NOMO-1 treated with dmso at 0.1 percent for 144 hours (cell line): Measurements from ENCODE around the gene SP3.

Experiments used
- DNase-seq: peaks from one replicate; lab custom pipeline; 2025; ENCODE audit not compliant: unreplicated experiment; lab: John Stamatoyannopoulos, UW

Gene SP3

GRCh38 chr2:173965372-173966025, at the start of gene SP3:
Gene SP3, minus strand, starts transcription at chr2:173965373. Its CDS starts 202 bp downstream, at chr2:173965171.
- peak; percentile 98 for DNase-seq

GRCh38 chr2:174014699-174015070, 49.5 kb upstream of the SP3 start:
- no peak for DNase-seq

- DNase-seq: no peak
Measured at GRCh38 chr2:174014011-174014698, 49.0 kb upstream of the SP3 start.

GRCh38 chr2:174013315-174013751, 48.2 kb upstream of the SP3 start:
- no peak for DNase-seq

DNA sequence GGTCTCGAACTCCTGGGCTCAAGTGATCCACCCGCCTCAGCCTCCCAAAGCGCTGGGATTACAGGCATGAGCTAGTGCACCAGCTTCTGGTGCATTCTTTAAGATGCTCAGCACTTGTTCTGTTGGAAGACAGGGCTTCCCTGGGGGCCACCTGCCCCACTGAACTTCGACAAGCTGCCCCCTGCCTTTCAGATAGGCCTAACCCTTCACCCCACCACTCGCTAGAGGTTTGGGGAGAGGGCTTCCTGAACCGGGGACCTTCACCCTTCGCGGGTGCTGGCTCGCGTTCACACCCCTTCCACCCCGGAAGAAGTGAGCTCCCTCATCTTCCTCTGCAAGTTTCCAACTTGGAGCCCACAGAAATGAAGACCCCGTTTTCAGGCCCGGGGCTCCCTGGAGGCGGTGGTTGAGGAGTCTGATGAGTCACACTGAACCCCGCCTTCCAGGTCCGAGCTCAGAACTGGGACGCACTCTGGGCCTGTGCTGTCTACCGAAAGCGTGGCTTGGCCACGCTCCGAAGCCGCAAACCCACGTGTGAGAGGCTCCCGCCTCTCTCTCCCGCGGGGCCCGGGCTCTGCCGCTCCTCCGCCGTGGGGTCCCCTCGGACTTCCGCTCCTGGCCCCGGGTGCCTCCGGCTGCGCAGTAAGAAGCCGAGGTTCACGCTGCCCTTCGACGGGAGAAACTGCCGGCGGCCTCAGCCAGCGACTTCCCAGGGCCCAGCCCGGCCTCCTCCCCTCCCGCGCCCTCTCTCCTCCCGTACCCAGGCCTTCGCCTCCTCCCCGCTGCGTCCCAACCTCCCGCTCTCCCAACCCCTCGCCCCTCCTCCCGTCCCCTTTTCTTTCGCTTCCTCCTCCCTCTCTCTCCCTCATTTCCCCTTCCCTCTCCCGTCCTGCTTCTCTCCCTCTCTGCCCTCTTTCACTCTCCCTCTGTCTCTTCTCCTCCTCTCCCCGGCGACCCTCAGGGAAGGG, 47.5 kb upstream of the SP3 start:
- peak; percentile 67 for DNase-seq

DNA sequence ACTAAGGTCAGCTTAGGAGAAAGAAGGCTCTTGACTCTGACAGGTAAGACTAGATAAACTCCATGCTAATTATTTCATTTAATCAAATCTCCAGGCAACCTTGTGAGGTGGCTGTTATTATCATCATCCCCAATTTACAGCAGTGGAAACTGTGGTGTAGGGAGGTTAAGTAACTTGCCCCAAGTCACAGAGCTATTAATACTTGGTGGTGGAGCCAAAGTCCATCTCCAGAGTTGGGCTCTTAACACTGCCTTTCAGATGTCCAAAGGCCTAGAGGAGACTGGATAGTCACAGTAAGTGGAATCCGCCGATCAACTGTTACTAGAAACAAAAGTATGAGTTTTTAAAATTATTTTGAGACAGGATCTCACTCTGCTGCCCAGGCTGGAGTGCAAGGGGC, 46.6 kb upstream of the SP3 start:
- DNase-seq: no peak

DNA sequence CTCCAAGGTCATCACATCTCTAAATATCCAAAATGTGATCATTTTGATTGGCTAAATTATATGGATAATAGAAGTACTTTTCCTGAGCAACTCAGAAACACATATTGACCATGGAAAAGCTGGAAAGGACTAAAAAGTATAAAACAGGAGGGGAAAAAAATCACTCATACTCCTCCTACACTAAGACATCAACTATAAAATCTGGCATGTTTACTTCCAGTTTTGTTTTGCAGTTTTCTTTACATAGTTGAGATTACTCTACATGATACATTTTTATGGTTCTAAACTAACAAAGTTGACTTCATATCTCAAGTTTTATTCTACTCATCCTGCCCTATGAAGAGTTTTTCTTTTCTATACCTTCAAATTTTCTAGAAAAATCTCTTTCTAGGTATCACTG, 46.0 kb upstream of the SP3 start:
- DNase-seq: no peak

- DNase-seq: no peak
Measured at GRCh38 chr2:174009488-174010223, 44.5 kb upstream of the SP3 start.

DNA sequence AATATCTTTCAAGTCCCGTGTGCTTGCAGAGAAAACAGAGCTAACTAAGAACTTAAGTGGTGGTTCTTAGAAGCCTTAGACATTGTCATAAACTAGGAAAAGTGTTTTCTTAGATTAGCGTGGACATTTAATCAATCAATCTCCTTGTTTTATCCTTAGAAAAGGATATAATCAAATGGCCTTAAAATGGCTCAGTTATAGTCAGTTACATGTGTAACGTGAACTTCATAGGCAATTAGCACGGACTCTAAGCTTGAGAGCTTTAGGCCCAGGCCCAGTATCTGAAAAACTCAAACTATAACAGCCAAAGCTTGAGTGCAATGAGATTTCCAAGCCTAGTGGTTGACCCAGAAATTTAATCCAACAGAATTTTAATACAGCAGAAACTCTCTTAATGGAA, 43.5 kb upstream of the SP3 start:
- no peak for DNase-seq

DNA sequence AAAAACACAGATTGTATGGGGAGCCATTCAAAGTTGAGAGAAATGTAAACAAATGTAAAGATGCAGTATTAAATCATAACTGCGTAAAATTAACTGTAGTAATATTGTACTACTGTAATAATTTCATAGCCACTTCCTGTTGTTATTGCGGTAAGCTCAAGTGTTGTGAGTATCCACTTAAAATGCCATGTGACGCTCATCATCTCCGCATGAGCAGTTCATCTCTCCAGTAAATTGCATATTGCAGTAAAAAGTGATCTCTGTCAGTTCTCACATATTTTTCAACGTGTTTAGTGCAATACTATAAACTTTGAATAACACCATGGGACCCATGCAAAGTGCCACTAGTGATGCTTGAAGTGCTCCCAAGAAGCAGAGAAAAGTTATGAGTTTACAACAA, 41.8 kb upstream of the SP3 start:
- DNase-seq: no peak

GRCh38 chr2:174005801-174006419, 40.7 kb upstream of the SP3 start:
- DNase-seq: no peak

- DNase-seq: no peak
Measured at GRCh38 chr2:174004905-174005605, 39.9 kb upstream of the SP3 start.

DNA sequence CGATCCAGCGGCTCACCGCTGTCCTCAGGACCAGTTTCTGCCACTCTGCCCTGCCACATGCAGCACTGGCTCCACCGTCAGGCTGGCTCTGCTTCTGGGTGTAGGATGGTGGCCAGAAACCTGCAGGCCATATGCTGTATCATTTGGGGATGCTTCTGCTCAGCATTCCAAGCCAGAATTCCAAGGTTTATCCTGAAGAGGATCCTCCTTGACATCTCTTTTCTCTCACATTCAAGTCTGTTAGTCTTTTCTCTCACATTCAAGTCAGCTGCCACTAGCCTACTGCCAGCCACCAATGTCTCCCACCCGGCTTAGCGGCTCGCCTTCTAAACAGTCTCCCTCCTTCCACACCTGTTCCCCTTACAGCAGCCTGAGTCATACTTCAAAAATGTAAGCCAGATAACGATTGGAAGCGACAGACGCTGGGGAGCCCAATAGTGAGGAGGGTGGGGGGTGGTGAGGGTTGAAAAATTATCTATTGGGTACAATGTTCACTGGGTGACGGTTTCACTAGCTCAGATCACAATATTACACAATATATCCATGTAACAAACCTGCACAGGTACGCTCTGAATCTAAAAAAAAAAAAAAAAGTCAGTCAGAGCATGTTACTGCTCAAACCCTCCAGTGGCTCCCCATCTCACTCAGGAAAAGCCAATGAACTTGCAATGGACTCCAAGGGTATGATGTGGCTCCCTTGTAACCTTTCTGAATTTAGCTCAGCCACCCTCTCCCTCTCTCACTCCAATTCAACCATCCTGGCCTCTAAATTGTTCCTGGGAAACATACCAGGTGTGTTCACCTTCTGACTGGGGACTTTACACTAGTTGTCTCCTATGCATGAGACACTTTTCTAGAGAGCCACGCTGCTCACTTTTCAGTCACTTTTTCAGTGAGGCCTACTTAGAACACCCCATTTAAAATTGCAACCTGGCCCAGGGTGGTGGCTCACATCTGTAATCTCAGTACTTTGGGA, 38.8 kb upstream of the SP3 start:
- DNase-seq: no peak

GRCh38 chr2:174002679-174003078, 37.5 kb upstream of the SP3 start:
- no peak for DNase-seq

DNA sequence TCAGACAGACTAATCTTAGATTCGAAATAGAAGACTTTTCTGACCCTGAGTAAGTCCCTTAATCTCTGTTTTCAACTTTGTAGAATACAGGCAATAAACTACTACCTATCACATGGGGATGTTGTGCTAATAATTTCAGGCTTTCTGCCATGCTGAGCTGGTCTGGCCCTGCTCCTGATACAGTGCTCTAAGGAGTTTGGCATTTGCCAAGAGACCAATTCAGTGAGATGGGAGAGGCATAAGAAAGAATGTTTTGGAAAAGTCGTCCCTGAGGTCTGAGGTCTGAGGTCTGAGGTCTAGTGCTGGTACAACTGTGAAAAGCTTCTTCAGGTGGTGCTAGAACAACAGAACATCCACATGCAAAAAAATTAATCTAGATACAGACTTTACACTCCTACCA, 35.9 kb upstream of the SP3 start:
- DNase-seq: no peak

GRCh38 chr2:173999724-174000123, 34.6 kb upstream of the SP3 start:
- no peak for DNase-seq

DNA sequence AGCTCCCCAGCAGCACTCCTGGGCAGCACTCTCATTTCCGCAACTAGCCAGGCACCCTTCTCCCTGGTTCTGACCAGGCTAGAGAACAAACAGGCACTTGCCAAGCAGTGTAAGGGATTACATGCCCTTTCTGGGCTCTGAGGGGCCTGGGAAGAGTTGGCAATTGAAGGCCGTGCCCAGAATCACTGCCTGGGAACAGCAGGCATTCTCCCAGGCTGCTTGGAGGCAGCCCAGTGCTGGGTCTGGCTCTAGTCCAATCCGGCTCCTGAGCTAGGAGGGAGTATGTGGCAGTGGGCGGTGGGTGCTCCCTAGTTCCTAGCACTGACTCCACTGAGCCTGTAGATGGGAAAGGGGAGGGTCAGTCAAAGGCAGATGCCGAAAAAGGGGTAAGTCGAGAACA, 34.1 kb upstream of the SP3 start:
- DNase-seq: no peak

GRCh38 chr2:173998386-173998785, 33.2 kb upstream of the SP3 start:
- DNase-seq: no peak

DNA sequence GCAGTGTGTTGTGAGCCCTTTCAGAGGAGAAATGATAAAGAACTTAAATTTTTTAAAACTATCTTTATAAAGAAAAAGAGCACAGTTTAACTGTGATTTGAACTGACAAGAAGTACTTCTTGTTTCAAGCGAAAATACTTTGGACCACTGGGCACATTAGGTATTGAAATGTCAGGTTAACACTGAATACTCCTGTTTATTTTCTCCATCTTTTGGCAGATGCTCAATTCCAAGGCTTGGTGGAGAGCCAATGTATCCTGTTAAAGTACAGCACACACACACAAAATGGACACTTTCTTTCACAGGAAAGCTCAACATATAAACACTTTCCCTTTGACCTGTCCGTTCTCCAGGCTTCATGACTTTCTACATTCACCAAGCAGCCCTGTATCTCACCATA, 32.6 kb upstream of the SP3 start:
- DNase-seq: no peak
